Thymus (tissue), 11 donors: ENCODE measurements around the gene CDC42BPB. TPM values are rescaled to one million over a fixed set of nuclear protein-coding genes. Genes with fewer than 3 reads are reported as not detected.

Experiments used
- DNase-seq, 9 donors: peaks; one replicate each; pipeline ENCODE4 v3.0.0-alpha.2; 2013; ENCODE audit warnings: low spot score in 9 of 9, low read depth in 6 of 9, missing footprints in 1 of 9
- H3K27ac ChIP-seq, 2 donors: one replicate each; pipeline ENCODE4 v1.5.1; 2013; ENCODE audit warnings: control low read depth in 1 of 2, low read depth in 1 of 2, low read length in 1 of 2, mild to moderate bottlenecking in 1 of 2, moderate library complexity in 1 of 2
- H3K27me3 ChIP-seq, 2 donors: one replicate each; pipeline ENCODE4 v1.5.1; 2013; ENCODE audit warnings: low read length in 1 of 2; ENCODE audit not compliant: control insufficient read depth in 2 of 2, insufficient read depth in 1 of 2
- H3K36me3 ChIP-seq, 2 donors: one replicate each; pipeline ENCODE4 v1.5.1; 2013; ENCODE audit warnings: low read length in 1 of 2, mild to moderate bottlenecking in 1 of 2, moderate library complexity in 1 of 2; ENCODE audit not compliant: control insufficient read depth in 2 of 2, insufficient read depth in 2 of 2
- H3K4me1 ChIP-seq, 2 donors: one replicate each; pipeline ENCODE4 v1.5.1; 2013; ENCODE audit warnings: low read length in 2 of 2; ENCODE audit not compliant: control insufficient read depth in 2 of 2, insufficient read depth in 2 of 2
- H3K4me3 ChIP-seq, 2 donors: one replicate each; pipeline ENCODE4 v1.5.1; 2013; ENCODE audit warnings: low read length in 2 of 2, control low read depth in 1 of 2, mild to moderate bottlenecking in 1 of 2
- H3K9me3 ChIP-seq, 2 donors: one replicate each; pipeline ENCODE4 v1.5.1; 2013; ENCODE audit warnings: low read length in 1 of 2, mild to moderate bottlenecking in 1 of 2; ENCODE audit not compliant: control insufficient read depth in 2 of 2, insufficient read depth in 1 of 2
- WGBS: extraction: QIAGEN DNeasy Blood & Tissue Kit; methylation state at CpG from one replicate; pipeline ENCODE4 v1.1.7; 2013; 5-methylcytosine and 5-hydroxymethylcytosine counted together
- polyA plus RNA-seq: library from polyadenylated mRNA; stranded (reverse); fragments of 200-250 nt; gene quantifications from one replicate; pipeline ENCODE4 v1.2.3, GENCODE V29; 2013
- total RNA-seq: library from RNA; stranded (reverse); fragments of 120-200 nt; gene quantifications from one replicate; pipeline ENCODE4 v1.2.4, GENCODE V29; 2013
- donor health status: healthy.

Gene CDC42BPB
- total and polyA plus RNA-seq, 2 donors = 7.6 to 16.3 TPM

DNA sequence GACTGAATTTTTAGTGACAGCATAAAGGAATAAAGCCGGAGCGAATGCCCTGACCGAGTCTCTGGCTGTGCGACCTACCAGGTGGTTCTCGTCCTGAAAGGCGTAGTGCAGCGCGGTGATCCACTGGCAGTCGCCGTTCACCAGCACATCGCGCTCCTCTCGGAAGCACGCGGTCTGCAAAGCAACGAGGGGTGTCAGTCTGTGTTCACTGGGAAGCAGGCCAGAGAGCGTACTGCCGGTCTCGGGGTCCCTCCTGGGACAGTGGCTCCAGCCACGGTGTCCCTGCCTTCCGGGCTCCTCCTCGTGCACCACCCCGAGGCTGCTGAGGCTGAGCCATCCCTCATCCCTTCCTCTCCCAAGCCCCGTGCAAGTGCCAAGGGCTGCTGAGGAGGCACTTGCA is 53.5 kb downstream of the CDC42BPB start:
- no peaks in the 10 kb centered on the region for H3K4me1 ChIP-seq
- 98% methylated on average over 24 of the region's 24 CpGs for WGBS

DNA sequence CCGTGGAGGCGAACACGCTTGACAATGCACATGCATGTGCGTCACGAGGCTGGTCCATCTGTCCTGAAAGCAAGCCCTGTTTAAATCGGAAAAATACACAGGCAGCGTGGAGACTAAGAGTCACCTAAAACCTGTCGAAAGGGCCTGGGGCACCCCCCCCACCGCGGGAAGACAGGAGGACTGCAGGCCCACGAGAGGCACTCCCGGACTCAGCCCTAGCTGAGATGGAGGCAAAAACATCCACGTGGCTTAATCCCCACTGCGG is 54.1 kb downstream of the CDC42BPB start:
- no peak for DNase-seq
- H3K4me3 ChIP-seq = no peak overlapping the region
- no peaks in the 10 kb centered on the region for H3K9me3 ChIP-seq
- H3K27me3 ChIP-seq = no peaks in the 10 kb centered on the region
- H3K27ac ChIP-seq = no peak overlapping the region
- no peaks in the 10 kb centered on the region for H3K4me1 ChIP-seq
- no peaks in the 10 kb centered on the region for H3K36me3 ChIP-seq
- WGBS = 97% methylated on average over 14 of the region's 14 CpGs

More for the DNA sequence above, 53.5 kb downstream of the CDC42BPB start:
- no peak for DNase-seq
- Histone ChIP-seq H3K27ac (no peak overlapping the region), H3K9me3 (no peaks in the 10 kb centered on the region), H3K36me3 (no peaks in the 10 kb centered on the region), H3K4me3 (no peak overlapping the region), H3K27me3 (no peaks in the 10 kb centered on the region)

DNA sequence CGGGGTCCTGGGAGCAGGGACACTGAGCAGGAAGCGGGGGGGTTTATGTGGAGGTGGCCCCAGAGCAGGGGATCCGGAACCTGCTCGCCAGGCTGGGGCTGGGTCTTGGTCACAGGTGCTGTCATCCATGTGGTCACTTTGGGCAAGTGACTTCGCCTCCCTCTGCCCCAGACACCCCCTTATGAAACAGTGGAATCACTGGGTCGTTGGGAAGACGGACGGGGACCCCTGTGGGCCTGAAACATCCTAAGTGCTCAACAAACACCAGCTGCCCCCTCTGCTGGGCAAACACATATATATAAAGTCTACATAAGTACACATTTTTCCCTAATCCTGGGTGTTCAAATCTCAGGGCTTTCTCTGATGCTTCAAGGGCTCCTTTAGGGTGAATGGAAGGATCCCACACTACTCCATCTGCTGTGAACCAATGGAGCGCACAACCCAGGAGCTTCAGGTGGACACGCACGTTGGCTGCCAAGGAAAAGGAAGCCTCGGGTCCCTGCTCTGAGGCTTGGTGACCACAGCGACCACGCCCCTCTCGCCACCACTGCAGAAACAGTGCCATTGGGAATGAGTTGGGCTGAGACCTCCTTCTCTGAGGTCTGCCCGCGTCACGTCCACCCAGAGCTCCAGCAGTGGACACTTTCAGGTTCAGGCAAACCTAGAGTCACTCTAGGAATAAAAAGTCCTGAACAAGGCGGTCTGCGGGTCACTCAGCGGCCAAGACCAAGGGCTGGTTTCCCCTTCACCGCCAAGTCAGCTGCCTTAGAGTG is 54.6 kb downstream of the CDC42BPB start:
- Histone ChIP-seq H3K4me3 (no peak overlapping the region), H3K27ac (no peak overlapping the region), H3K36me3 (no peaks in the 10 kb centered on the region), H3K9me3 (no peaks in the 10 kb centered on the region), H3K4me1 (no peaks in the 10 kb centered on the region), H3K27me3 (no peaks in the 10 kb centered on the region)
- peak in 1 of 9 donors; percentile 12 for DNase-seq
- 91% methylated on average over 22 of the region's 22 CpGs for WGBS

DNA sequence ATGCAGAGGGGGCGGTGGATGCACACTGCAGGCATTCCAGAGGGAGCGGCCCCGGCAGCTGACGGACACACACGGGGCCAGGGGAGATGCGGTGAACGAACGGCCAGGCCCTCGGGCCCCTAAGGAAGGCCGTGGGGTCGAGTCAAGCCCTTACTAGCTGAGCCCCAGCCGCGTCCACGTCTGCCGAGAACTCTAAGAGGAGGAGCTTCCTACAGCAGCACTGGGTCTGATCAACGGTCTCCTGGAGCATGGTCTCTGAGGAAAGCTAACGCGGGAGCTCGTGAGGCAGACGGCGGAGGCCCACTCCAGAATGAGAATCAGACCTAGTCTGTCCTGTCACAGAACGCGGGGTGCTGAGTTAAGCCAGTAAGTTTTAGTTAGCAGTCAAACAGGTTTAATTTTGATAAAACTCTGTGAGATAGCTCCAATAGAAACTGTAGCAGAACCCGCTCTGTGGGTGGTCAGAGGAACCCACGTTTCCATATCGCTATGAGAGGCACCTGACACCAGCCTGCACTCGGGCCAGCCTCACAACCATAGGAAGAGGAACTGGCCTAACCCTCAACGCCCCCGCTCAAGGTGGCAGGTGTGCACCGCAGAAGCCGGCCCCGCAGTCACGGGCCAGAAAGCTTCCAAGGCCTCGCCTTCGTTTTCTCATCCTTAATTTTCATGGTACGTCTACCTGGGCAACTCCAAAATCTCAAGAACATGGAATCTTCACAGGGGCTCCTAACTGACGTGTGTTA is 55.5 kb downstream of the CDC42BPB start:
- WGBS = 90% methylated on average over 37 of the region's 37 CpGs
- Histone ChIP-seq H3K27ac (no peak overlapping the region), H3K4me1 (no peaks in the 10 kb centered on the region), H3K9me3 (no peaks in the 10 kb centered on the region), H3K4me3 (no peak overlapping the region), H3K27me3 (no peaks in the 10 kb centered on the region), H3K36me3 (no peaks in the 10 kb centered on the region)
- DNase-seq = no peak

DNA sequence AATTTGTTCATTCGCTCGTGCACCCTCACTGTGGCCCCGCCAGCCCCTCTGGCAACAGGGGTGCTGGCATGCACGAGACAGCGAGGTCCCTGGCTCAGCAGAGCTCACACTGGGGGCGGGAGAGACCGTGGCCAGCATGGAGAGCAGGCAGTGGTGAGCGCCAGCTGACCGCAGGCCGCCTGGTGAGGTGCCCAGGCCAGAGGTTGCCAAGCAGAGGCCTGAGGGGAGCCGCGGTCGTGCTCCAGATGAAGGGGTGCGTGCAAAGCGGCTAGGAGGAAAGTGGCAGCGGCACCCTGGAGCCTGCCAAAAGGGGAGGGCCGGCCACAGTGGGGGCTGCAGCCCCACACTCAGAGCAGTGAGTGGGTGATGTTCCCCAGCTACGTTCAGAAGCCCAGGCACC is 56.1 kb downstream of the CDC42BPB start:
- H3K4me1 ChIP-seq = no peaks in the 10 kb centered on the region
- DNase-seq = no peak
- H3K27ac ChIP-seq = no peak overlapping the region
- no peaks in the 10 kb centered on the region for H3K27me3 ChIP-seq
- no peak overlapping the region for H3K4me3 ChIP-seq
- H3K36me3 ChIP-seq = no peaks in the 10 kb centered on the region
- H3K9me3 ChIP-seq = no peaks in the 10 kb centered on the region
- 97% methylated on average over 18 of the region's 18 CpGs for WGBS

DNA sequence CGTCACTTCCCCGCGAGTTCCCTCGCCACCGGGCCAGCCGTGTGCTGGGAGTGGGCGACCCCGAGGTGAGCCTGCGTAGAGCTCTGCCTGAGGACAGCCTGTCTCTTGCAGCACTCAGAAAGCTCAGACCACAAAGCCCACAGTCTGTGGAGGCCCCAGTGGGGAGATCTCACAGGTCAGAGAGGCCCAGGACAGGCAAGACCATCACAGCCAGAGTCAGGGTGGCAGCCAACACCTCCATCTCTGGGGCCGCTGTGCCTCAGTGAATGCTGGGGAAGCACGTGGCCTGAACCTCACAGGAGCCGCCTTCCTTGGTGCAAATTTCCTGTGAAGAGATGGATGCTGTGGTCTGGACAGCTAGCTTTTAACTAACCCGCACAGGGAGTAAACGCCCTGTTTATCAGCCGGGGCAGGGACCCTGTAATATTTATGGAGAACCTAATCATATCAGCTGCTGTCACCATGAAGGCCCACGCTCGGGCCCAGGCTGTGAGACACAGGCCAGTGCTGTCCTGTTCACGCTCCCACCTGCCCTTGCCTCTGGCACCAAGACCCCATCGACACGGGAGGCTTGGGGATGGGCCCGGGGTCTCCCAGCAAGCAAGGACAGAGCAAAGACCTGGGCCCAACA is 56.9 kb downstream of the CDC42BPB start:
- H3K9me3 ChIP-seq = no peaks in the 10 kb centered on the region
- WGBS = 96% methylated on average over 21 of the region's 21 CpGs
- H3K36me3 ChIP-seq = no peaks in the 10 kb centered on the region
- no peaks in the 10 kb centered on the region for H3K4me1 ChIP-seq
- no peak overlapping the region for H3K4me3 ChIP-seq
- no peaks in the 10 kb centered on the region for H3K27me3 ChIP-seq
- no peak overlapping the region for H3K27ac ChIP-seq
- DNase-seq = no peak

DNA sequence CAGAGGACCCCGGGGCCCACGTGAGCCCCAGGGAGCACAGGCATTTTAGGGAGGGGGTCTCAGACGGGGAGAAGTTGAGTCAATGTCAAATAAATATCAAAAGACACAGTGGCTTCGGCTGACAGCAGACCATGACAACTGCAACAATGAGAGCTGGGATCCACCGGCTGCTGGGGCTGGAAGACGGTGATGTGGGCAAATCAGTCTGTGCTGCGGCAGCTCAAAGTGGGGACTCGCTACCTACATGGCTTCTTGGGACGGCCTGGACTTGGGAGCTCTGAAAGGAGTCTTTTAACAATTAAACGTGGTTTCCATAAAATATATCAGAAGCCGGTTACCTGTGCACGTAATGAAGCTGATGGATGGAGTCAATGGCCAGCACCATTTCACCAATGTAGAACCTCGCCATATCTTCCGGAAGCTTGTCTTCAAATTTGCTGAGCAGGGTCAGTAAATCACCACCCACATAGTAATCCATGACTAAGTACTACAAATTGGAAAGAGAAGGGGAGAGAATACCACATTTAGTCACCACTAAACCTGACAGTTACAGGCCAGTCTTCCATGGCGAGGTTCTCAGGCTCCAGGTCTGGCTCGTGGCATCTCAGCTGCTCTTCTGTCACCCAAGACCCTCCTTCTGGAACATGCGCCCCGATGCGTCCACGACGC is 58.0 kb downstream of the CDC42BPB start:
- 98% methylated on average over 21 of the region's 21 CpGs for WGBS
- Histone ChIP-seq H3K4me3 (no peak overlapping the region), H3K4me1 (no peaks in the 10 kb centered on the region), H3K36me3 (no peaks in the 10 kb centered on the region), H3K9me3 (no peaks in the 10 kb centered on the region), H3K27me3 (no peaks in the 10 kb centered on the region), H3K27ac (no peak overlapping the region)
- DNase-seq = no peak

DNA sequence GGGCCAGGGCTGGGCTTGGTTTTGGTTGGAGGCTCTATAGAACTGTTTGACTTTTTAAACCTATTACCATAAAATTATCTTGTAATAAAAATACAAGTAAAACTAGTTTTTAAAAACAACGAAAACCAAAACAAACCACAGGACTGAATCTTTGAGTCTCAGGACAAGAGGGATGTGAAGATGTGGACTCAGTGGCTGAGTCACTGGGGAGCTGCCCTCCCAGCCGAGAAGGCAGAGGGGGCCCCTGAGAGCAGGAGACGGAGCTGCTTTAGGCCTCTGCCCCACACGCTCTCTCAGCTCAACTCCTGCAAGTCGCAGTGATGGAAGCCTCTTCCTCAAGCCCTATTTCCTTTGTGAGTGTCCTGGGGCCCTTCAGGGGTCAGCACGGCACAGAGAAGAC is 59.0 kb downstream of the CDC42BPB start:
- Histone ChIP-seq H3K36me3 (no peaks in the 10 kb centered on the region), H3K4me1 (no peaks in the 10 kb centered on the region), H3K9me3 (no peaks in the 10 kb centered on the region), H3K27me3 (no peaks in the 10 kb centered on the region), H3K4me3 (no peak overlapping the region), H3K27ac (no peak overlapping the region)
- DNase-seq = no peak
- 96% methylated on average over 6 of the region's 6 CpGs for WGBS

DNA sequence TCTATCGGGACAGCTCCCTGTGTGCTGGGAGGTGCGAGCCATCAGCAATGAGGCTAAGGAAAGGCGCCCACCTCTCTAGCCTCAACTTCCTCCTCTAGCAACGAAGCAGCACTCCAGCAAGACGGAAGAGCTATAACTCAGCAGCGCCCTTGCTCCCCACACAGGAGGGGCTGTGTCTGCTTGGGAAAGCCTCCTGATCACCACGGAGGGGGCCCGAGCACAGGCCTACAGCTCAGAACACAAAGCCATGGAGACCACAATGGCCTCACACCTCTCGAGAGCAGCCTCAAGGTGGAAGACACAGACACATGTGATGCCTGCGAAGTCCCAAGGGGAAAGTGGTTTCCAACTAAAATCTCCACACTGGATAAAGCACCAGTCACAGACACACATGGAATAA is 60.4 kb downstream of the CDC42BPB start:
- no peak overlapping the region for H3K27ac ChIP-seq
- H3K36me3 ChIP-seq = no peaks in the 10 kb centered on the region
- no peak for DNase-seq
- WGBS = 78% methylated on average over 10 of the region's 10 CpGs
- no peaks in the 10 kb centered on the region for H3K9me3 ChIP-seq
- H3K4me3 ChIP-seq = no peak overlapping the region
- H3K4me1 ChIP-seq = no peaks in the 10 kb centered on the region
- no peaks in the 10 kb centered on the region for H3K27me3 ChIP-seq
